Measurements from ENCODE around the gene PVALB. TPM values are rescaled to one million over a fixed set of nuclear protein-coding genes. Genes with fewer than 3 reads are reported as not detected.

PVALB gene
- total and polyA plus RNA-seq, 2 of the 4 experiments (the other 2 are of a cell fraction): not detected

DNA sequence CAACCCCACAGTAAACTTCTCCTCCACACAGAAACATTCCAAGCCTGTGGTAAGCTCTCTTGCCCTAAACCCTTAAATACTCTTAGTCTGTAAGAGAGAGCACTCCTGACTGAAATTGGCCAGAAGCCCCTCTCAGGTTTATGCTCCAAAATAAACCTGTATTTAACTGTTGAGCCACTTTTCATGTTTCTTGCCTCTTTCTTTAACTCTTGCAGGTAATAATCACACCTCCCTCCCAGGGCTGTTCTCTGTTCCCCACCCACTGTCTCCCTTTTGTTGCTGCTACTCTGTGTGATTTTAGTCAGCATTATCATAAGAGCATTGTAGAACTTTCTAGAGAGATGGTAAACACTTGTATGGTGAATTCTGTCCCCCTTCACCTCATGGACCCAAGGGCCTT lies 38.8 kb downstream of the PVALB start:
- Histone ChIP-seq H2BK15ac (ENCODE audit: low read depth, low read length) (no peak overlapping the region), H2AK5ac (ENCODE audit: low read depth, low read length) (no peak overlapping the region), H3K79me1 (ENCODE audit: low read depth in 1 of 2, low read length in 2 of 2) (peaks cover 12 to 15% of the 10 kb centered on the region in 2 experiments; a peak in 3 of 4 replicates), H4K20me1 (ENCODE audit: insufficient read depth, low read length) (no peaks in the 10 kb centered on the region), H3K18ac (ENCODE audit: low read depth, low read length) (no peak overlapping the region), H4K8ac (ENCODE audit: low read depth in 2 of 2, low read length in 2 of 2) (no peak overlapping the region), H2BK20ac (ENCODE audit: low read depth, low read length) (no peak overlapping the region), H3K56ac (ENCODE audit: extremely low read depth, insufficient read depth, low read length) (no peak overlapping the region), H3K4me3 (ENCODE audit: insufficient read depth, low read depth, low read length) (no peak overlapping the region), H3K27me3 (ENCODE audit: control insufficient read depth, insufficient read depth, low read length) (no peaks in the 10 kb centered on the region), H4K5ac (ENCODE audit: low read depth, low read length) (no peak overlapping the region), H3K36me3 (ENCODE audit: control insufficient read depth, insufficient read depth, low read length) (no peaks in the 10 kb centered on the region), H3K27ac (ENCODE audit: insufficient read depth, low read length) (no peak overlapping the region), H2AFZ (replicated peaks; ENCODE audit: low read length, poor library complexity) (no peak overlapping the region), H2AK9ac (replicated peaks; ENCODE audit: low read depth, low read length, poor library complexity) (no peak overlapping the region), H3K9me1 (ENCODE audit: insufficient read depth, low read length) (0 out of 2 replicates have a peak, but pooled peaks cover 3% of the 10 kb centered on the region), H3K4me1 (ENCODE audit: control insufficient read depth, insufficient read depth, low read length) (peaks cover 8% of the 10 kb centered on the region), H2BK5ac (ENCODE audit: low read depth, low read length, poor library complexity, severe bottlenecking) (no peak overlapping the region), H2BK120ac (ENCODE audit: low read depth, low read length) (no peak overlapping the region), H4K91ac (ENCODE audit: insufficient read depth, low read depth, low read length) (no peak overlapping the region), H3K4me2 (ENCODE audit: low read depth, low read length) (no peak overlapping the region), H3K4ac (ENCODE audit: low read depth, low read length) (no peak overlapping the region), H3K9ac (ENCODE audit: low read depth, low read length) (no peak overlapping the region), H3K14ac (replicated peaks; ENCODE audit: low read depth, low read length) (no peak overlapping the region), H3K23ac (ENCODE audit: low read depth, low read length) (no peak overlapping the region), H3K9me3 (ENCODE audit: control insufficient read depth, insufficient read depth, low read length) (no peaks in the 10 kb centered on the region)
- dilution Hi-C loops (cut with HindIII; ENCODE audit: low sequenced_read_pairs, unreplicated experiment) (no loop called here), intact Hi-C loops (cut with micrococcal nuclease) (no loop called here), in situ Hi-C loops (cut with MboI; ENCODE audit: low sequenced_read_pairs) (loop anchor here (10.0 kb wide), 1 partner anchor 233 kb away; no protein-coding TSS in a partner anchor)
- no TSS peak for BruUV-seq (replicated peaks)
- ATAC-seq (ENCODE audit: low read depth) (no peak), DNase-seq (no peak)
- ChIA-PET POLR2A (ENCODE audit: unreplicated experiment) (no interaction called here), CTCF (no interaction called here)
- no peak for TF ChIP-seq SMC3 (IDR thresholded peaks at IDR 0.05; ENCODE audit: low read depth, low read length)
- no peak for TF ChIP-seq FOS (IDR thresholded peaks at IDR 0.05; ENCODE audit: low read depth, low read length)
- no peak for TF ChIP-seq RCOR1 (IDR thresholded peaks at IDR 0.05; ENCODE audit: insufficient replicate concordance, low read length)
- TF ChIP-seq USF2 (IDR thresholded peaks at IDR 0.05; ENCODE audit: low read depth, low read length): no peak
- no peak for TF ChIP-seq CEBPB (IDR thresholded peaks at IDR 0.05; ENCODE audit: low read depth, low read length)
- no peak for TF ChIP-seq POLR2A (IDR thresholded peaks at IDR 0.05; ENCODE audit: low read depth, low read length)
- TF ChIP-seq CHD1 (IDR thresholded peaks at IDR 0.05; ENCODE audit: low read depth, low read length): no peak
- TF ChIP-seq, protein P1, sequence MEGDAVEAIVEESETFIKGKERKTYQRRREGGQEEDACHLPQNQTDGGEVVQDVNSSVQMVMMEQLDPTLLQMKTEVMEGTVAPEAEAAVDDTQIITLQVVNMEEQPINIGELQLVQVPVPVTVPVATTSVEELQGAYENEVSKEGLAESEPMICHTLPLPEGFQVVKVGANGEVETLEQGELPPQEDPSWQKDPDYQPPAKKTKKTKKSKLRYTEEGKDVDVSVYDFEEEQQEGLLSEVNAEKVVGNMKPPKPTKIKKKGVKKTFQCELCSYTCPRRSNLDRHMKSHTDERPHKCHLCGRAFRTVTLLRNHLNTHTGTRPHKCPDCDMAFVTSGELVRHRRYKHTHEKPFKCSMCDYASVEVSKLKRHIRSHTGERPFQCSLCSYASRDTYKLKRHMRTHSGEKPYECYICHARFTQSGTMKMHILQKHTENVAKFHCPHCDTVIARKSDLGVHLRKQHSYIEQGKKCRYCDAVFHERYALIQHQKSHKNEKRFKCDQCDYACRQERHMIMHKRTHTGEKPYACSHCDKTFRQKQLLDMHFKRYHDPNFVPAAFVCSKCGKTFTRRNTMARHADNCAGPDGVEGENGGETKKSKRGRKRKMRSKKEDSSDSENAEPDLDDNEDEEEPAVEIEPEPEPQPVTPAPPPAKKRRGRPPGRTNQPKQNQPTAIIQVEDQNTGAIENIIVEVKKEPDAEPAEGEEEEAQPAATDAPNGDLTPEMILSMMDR (conservative IDR thresholded peaks at IDR 0.05; ENCODE audit: low read depth, low read length): no peak
